Thyroid gland (tissue), 4 donors: ENCODE measurements around the gene IL17RD.

Experiments used
- CTCF ChIP-seq, 6 experiments: fragments of 200-600 bp in 3 of 6; fragments of 450-650 bp in 3 of 6; sonication (generic) in 3 of 6; IDR thresholded peaks; one replicate each; pipeline ENCODE4 v1.5.1; 2016 to 2019; ENCODE audit warnings: antibody characterized with exemption in 6 of 6, mild to moderate bottlenecking in 2 of 6, inconsistent platforms in 1 of 6, moderate library complexity in 1 of 6
- POLR2A ChIP-seq, 2 donors: fragments of 450-650 bp; IDR thresholded peaks; one replicate each; pipeline ENCODE4 v1.6.1; 2017; ENCODE audit warnings: antibody characterized with exemption in 2 of 2, mild to moderate bottlenecking in 2 of 2, moderate library complexity in 1 of 2

- TF ChIP-seq CTCF (IDR thresholded peaks at IDR 0.05) (no peak), POLR2A (IDR thresholded peaks at IDR 0.05) (no peak)
Measured at GRCh38 chr3:57074135-57074534, 91.0 kb downstream of the IL17RD start.
